Natural killer cell (primary cell): Measurements from ENCODE around the gene CDC5L. TPM values are rescaled to one million over a fixed set of nuclear protein-coding genes. Genes with fewer than 3 reads are reported as not detected.

Experiments used
- ATAC-seq, 3 donors: fragments of 150-1000 bp in 2 of 3; fragments of 200-7000 bp in 1 of 3; cut with Tn5 transposase; 1 replicate in 1 of 3; 2 replicates in 2 of 3; pipeline ENCODE4 v1.10.0; 2021; ENCODE audit warnings: mild to moderate bottlenecking in 2 of 3, moderate library complexity in 2 of 3
- DNase-seq, 2 donors: peaks; one replicate each; pipeline versions ENCODE4 v3.0.0 to v3.0.0-alpha.2; 2013 to 2021; ENCODE audit warnings: mixed read lengths in 1 of 2
- H3K27ac ChIP-seq: one replicate; pipeline ENCODE4 v1.5.1; 2013; ENCODE audit warnings: mild to moderate bottlenecking, low read length
- H3K27me3 ChIP-seq: one replicate; pipeline ENCODE4 v1.6.1; 2013; ENCODE audit warnings: low read length; ENCODE audit not compliant: control insufficient read depth, insufficient read depth
- H3K36me3 ChIP-seq: one replicate; pipeline ENCODE4 v1.6.1; 2013; ENCODE audit warnings: low read length; ENCODE audit not compliant: control insufficient read depth, insufficient read depth
- H3K4me1 ChIP-seq: one replicate; pipeline ENCODE4 v1.6.1; 2013; ENCODE audit warnings: low read length; ENCODE audit not compliant: control insufficient read depth, insufficient read depth
- H3K4me3 ChIP-seq: one replicate; pipeline ENCODE4 v1.5.1; 2013; ENCODE audit warnings: low read length
- H3K9me3 ChIP-seq: one replicate; pipeline ENCODE4 v1.6.1; 2013; ENCODE audit warnings: low read length; ENCODE audit not compliant: control insufficient read depth, insufficient read depth
- H3K27ac Mint-ChIP-seq, 2 donors: one replicate each; pipeline ENCODE4 v1.8.0; 2022; ENCODE audit warnings: mild to moderate bottlenecking in 2 of 2, mixed read lengths in 2 of 2, moderate library complexity in 1 of 2
- H3K27me3 Mint-ChIP-seq, 2 donors: one replicate each; pipeline ENCODE4 v1.8.0; 2022; ENCODE audit warnings: low read depth in 2 of 2, mixed read lengths in 2 of 2
- H3K36me3 Mint-ChIP-seq: one replicate; pipeline ENCODE4 v1.8.0; 2022; ENCODE audit warnings: mixed read lengths
- H3K4me1 Mint-ChIP-seq, 2 donors: one replicate each; pipeline ENCODE4 v1.8.0; 2022; ENCODE audit warnings: mixed read lengths in 2 of 2
- H3K4me3 Mint-ChIP-seq: one replicate; pipeline ENCODE4 v1.8.0; 2022; ENCODE audit warnings: mild to moderate bottlenecking, moderate library complexity, mixed read lengths
- H3K9me3 Mint-ChIP-seq, 2 donors: one replicate each; pipeline ENCODE4 v1.8.0; 2022; ENCODE audit warnings: mixed read lengths in 2 of 2
- CTCF ChIP-seq: fragments of 200-600 bp; IDR thresholded peaks from one replicate; pipeline ENCODE4 v1.8.0; 2022; ENCODE audit warnings: antibody characterized with exemption
- WGBS: methylation state at CpG from one replicate; pipeline ENCODE4 v1.1.7; 2013; ENCODE audit warnings: missing lambda C conversion rate; ENCODE audit not compliant: insufficient coverage; 5-methylcytosine and 5-hydroxymethylcytosine counted together
- intact Hi-C: fragments of 100-400 bp; cut with micrococcal nuclease; formaldehyde crosslinking; loops from one replicate; pipeline ENCODE4 v1.14.2; 2022
- total RNA-seq, 4 donors: library from RNA; stranded (reverse); fragments of 120-200 nt in 1 of 4; gene quantifications; one replicate each; pipeline versions ENCODE4 v1.2.3 to v1.2.4, GENCODE V29; 2013 to 2022

The CDC5L gene
- total RNA-seq, 3 donors from 2014 or later (not counting 1 experiment from before 2014, with no cell fraction given): 22.0 to 25.0 (median 24.9) TPM

- Histone ChIP-seq H3K4me3 (no peak overlapping the region), H3K4me1 (no peaks in the 10 kb centered on the region), H3K27ac (no peak overlapping the region), H3K9me3 (no peaks in the 10 kb centered on the region), H3K27me3 (peaks cover 5% of the 10 kb centered on the region), H3K36me3 (no peaks in the 10 kb centered on the region)
- H3K36me3 Mint-ChIP-seq: no peaks in the 10 kb centered on the region
- intact Hi-C loops: loop anchor here (2.0 kb wide), 1 partner anchor 71 kb away; no protein-coding TSS in a partner anchor
- H3K9me3 Mint-ChIP-seq: no peaks in the 10 kb centered on the region
- DNase-seq (no peak), ATAC-seq (no peak)
- H3K4me1 Mint-ChIP-seq: no peaks in the 10 kb centered on the region
- no peak overlapping the region for H3K4me3 Mint-ChIP-seq
- H3K27me3 Mint-ChIP-seq: peaks cover 33 to 34% of the 10 kb centered on the region in 2 donors
- 79% methylated on average over 7 of the region's 7 CpGs for WGBS
- H3K27ac Mint-ChIP-seq: no peak overlapping the region
- no peak for TF ChIP-seq CTCF
Observed at GRCh38 chr6:44339763-44340625, 47.5 kb upstream of the CDC5L start.

GRCh38 chr6:44341095-44341890, 46.2 kb upstream of the CDC5L start:
- DNase-seq: no peak
- TF ChIP-seq CTCF: no peak
- Mint-ChIP-seq H3K36me3 (no peaks in the 10 kb centered on the region), H3K27me3 (peaks cover 37 to 42% of the 10 kb centered on the region in 2 donors), H3K9me3 (no peaks in the 10 kb centered on the region), H3K27ac (no peak overlapping the region), H3K4me3 (no peak overlapping the region), H3K4me1 (no peaks in the 10 kb centered on the region)
- H3K9me3 ChIP-seq: no peaks in the 10 kb centered on the region
- no peak for ATAC-seq
- no peaks in the 10 kb centered on the region for H3K36me3 ChIP-seq
- no peak overlapping the region for H3K4me3 ChIP-seq
- peaks cover 7% of the 10 kb centered on the region for H3K27me3 ChIP-seq
- WGBS: 80% methylated on average over 7 of the region's 8 CpGs
- intact Hi-C loops: no loop called here
- no peak overlapping the region for H3K27ac ChIP-seq
- H3K4me1 ChIP-seq: no peaks in the 10 kb centered on the region

GRCh38 chr6:44342052-44342451, 45.5 kb upstream of the CDC5L start:
- no peaks in the 10 kb centered on the region for H3K36me3 ChIP-seq
- Mint-ChIP-seq H3K27me3 (peaks cover 34 to 42% of the 10 kb centered on the region in 2 donors), H3K27ac (no peak overlapping the region), H3K36me3 (no peaks in the 10 kb centered on the region), H3K4me1 (no peaks in the 10 kb centered on the region), H3K9me3 (no peaks in the 10 kb centered on the region), H3K4me3 (no peak overlapping the region)
- H3K27me3 ChIP-seq: peaks cover 7% of the 10 kb centered on the region
- ATAC-seq (no peak), DNase-seq (no peak)
- intact Hi-C loops: no loop called here
- no peaks in the 10 kb centered on the region for H3K9me3 ChIP-seq
- TF ChIP-seq CTCF: no peak
- no peaks in the 10 kb centered on the region for H3K4me1 ChIP-seq
- no peak overlapping the region for H3K4me3 ChIP-seq
- WGBS: 13% methylated on average over 6 of the region's 6 CpGs
- H3K27ac ChIP-seq: no peak overlapping the region
